Fibroblast of skin of back (primary cell): ENCODE data around the gene HIGD1C. TPM values are rescaled to one million over a fixed set of nuclear protein-coding genes. Genes with fewer than 3 reads are reported as not detected.
A peak's percentile ranks its signal among the peaks of the same experiment; 100 is the strongest.
"Not testable (repeated sequence)": the region's sequence is repeated elsewhere in the genome, so short reads cannot be mapped to it uniquely, and the experiment has no call there.

Source experiments
- DNase-seq: peaks from one replicate; pipeline ENCODE4 v3.0.0-alpha.2; 2013
- polyA plus RNA-seq, 2 experiments: library from polyadenylated mRNA; unstranded; fragments of 120-200 nt; gene quantifications; one replicate each; pipeline ENCODE4 v1.2.1, GENCODE V29; 2013; ENCODE audit not compliant: insufficient read length in 2 of 2

Gene HIGD1C
- polyA plus RNA-seq (2013, experiment 1 of 2; ENCODE audit: insufficient read length) = not detected
- polyA plus RNA-seq (2013, experiment 2 of 2; ENCODE audit: insufficient read length) = not detected

- no peak for DNase-seq
Observed at GRCh38 chr12:50952510-50952909, at the start of gene HIGD1C. HIGD1C (plus strand) TSS chr12:50952544; CDS start chr12:50953999, 1,455 bp downstream.

GRCh38 chr12:50908479-50908878 is 43.9 kb upstream of the HIGD1C start:
- not testable (repeated sequence) for DNase-seq

- DNase-seq = not testable (repeated sequence)
Observed at GRCh38 chr12:50912361-50912760, 40.0 kb upstream of the HIGD1C start.

- no peak for DNase-seq
Observed at GRCh38 chr12:50913224-50913623, 39.1 kb upstream of the HIGD1C start.

- DNase-seq = no peak
Observed at GRCh38 chr12:50914872-50915484, 37.4 kb upstream of the HIGD1C start.

- no peak for DNase-seq
Observed at GRCh38 chr12:50916292-50916691, 36.1 kb upstream of the HIGD1C start.

GRCh38 chr12:50918584-50919316 is 33.6 kb upstream of the HIGD1C start:
- no peak for DNase-seq

- DNase-seq = no peak
Observed at GRCh38 chr12:50922820-50923219, 29.5 kb upstream of the HIGD1C start.

- no peak for DNase-seq
Observed at GRCh38 chr12:50923361-50924130, 28.8 kb upstream of the HIGD1C start.

GRCh38 chr12:50924131-50924438 is 28.3 kb upstream of the HIGD1C start:
- no peak for DNase-seq

- peak; percentile 78 for DNase-seq
Observed at GRCh38 chr12:50924439-50925341, 27.7 kb upstream of the HIGD1C start.

- DNase-seq = no peak
Observed at GRCh38 chr12:50925342-50925651, 27.0 kb upstream of the HIGD1C start.

- DNase-seq = no peak
Observed at GRCh38 chr12:50925920-50926319, 26.4 kb upstream of the HIGD1C start.

GRCh38 chr12:50926415-50926814 is 25.9 kb upstream of the HIGD1C start:
- no peak for DNase-seq

GRCh38 chr12:50926932-50927331 is 25.4 kb upstream of the HIGD1C start:
- DNase-seq = not testable (repeated sequence)

GRCh38 chr12:50927356-50927755 is 25.0 kb upstream of the HIGD1C start:
- DNase-seq = no peak

GRCh38 chr12:50927766-50928224 is 24.5 kb upstream of the HIGD1C start:
- DNase-seq = no peak

- DNase-seq = no peak
Observed at GRCh38 chr12:50928392-50928791, 24.0 kb upstream of the HIGD1C start.

- no peak for DNase-seq
Observed at GRCh38 chr12:50929831-50930230, 22.5 kb upstream of the HIGD1C start.

- DNase-seq = not testable (repeated sequence)
Observed at GRCh38 chr12:50930477-50930876, 21.9 kb upstream of the HIGD1C start.

GRCh38 chr12:50932787-50933280 is 19.5 kb upstream of the HIGD1C start:
- DNase-seq = no peak

GRCh38 chr12:50933459-50934124 is 18.8 kb upstream of the HIGD1C start:
- no peak for DNase-seq
